Testis (tissue), 2 donors: ENCODE data around the gene WNK2.

Source experiments
- POLR2A ChIP-seq: fragments of 450-650 bp; IDR thresholded peaks from one replicate; pipeline ENCODE4 v1.6.1; 2017; ENCODE audit warnings: antibody characterized with exemption, mild to moderate bottlenecking, moderate library complexity
- TF ChIP-seq, protein P1 (sequence below), 3 experiments: fragments of 450-650 bp in 2 of 3; fragments of 200-600 bp in 1 of 3; sonication (generic) in 1 of 3; IDR thresholded peaks; one replicate each; pipeline ENCODE4 v1.5.1; 2016 to 2019; ENCODE audit warnings: antibody characterized with exemption in 3 of 3, mild to moderate bottlenecking in 2 of 3, moderate library complexity in 1 of 3

DNA sequence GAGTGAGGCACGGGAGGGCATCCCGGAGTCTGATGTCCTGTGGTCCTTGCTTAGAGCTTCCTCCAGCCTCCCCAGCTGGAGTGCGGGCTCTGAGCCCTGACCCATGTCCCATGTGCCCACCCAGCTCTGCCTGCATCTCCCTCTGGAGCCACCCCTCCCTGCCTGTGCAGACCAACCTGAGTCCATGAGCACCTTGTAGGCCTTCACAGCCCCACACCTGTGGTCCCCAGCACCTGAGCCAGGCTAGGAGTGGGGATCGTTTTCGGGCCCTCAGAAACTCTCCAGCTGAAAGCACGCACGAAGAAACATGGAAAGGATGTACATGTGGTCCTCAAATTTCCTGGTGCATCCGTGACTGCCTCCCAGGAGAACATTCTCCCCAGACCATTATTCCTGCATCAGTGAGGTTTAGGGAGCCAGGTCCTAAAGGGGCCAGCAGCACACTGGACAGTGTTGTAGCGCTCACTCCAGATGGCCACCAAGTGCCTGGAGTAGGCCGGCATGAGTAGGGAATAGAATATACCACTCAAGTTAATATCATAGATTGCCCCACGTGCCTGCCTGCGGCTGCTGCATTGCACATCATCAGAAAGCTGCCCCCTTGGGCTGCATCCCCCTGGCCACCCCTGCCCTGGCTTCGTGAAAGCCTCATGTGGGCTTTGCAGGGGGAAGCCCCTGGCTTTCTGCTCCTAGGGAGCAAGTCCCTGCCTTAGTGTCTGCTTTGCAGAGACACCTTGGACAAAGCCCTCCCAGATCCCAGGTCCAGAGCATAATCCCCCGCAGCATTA is 80.6 kb downstream of the WNK2 start:
- TF ChIP-seq, protein P1, sequence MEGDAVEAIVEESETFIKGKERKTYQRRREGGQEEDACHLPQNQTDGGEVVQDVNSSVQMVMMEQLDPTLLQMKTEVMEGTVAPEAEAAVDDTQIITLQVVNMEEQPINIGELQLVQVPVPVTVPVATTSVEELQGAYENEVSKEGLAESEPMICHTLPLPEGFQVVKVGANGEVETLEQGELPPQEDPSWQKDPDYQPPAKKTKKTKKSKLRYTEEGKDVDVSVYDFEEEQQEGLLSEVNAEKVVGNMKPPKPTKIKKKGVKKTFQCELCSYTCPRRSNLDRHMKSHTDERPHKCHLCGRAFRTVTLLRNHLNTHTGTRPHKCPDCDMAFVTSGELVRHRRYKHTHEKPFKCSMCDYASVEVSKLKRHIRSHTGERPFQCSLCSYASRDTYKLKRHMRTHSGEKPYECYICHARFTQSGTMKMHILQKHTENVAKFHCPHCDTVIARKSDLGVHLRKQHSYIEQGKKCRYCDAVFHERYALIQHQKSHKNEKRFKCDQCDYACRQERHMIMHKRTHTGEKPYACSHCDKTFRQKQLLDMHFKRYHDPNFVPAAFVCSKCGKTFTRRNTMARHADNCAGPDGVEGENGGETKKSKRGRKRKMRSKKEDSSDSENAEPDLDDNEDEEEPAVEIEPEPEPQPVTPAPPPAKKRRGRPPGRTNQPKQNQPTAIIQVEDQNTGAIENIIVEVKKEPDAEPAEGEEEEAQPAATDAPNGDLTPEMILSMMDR (IDR thresholded peaks at IDR 0.05), result no peak
- no peak for TF ChIP-seq POLR2A
